SK-N-MC (cell line): Measurements from ENCODE around the gene RNLS.

Source experiments
- EZH2 ChIP-seq: fragments of 200-600 bp; sonication (generic); IDR thresholded peaks from one replicate; pipeline ENCODE4 v1.6.1; 2017; ENCODE audit warnings: antibody characterized with exemption
- POLR2AphosphoS5 ChIP-seq: IDR thresholded peaks from 2 replicates; pipeline ENCODE4 v1.6.1; 2012; ENCODE audit warnings: mild to moderate bottlenecking, low read depth, low read length, borderline replicate concordance

- TF ChIP-seq EZH2 (no peak), POLR2AphosphoS5 (no peak)
These were observed 322.0 kb downstream of the RNLS start for GRCh38 chr10:88261152-88261551.
